Stimulated activated naive B cell treated with anti-CD40 and anti-IgM and Interleukin-4, amounts not matched to agents 10 μg/mL and 1 μg/mL and 100 μg/mL, for 72 hours (primary cell): Measurements from ENCODE around the gene ADGRB3.
"Not testable (repeated sequence)": the region's sequence is repeated elsewhere in the genome, so short reads cannot be mapped to it uniquely, and the experiment has no call there.

Experiments
- ATAC-seq, 2 donors: fragments of 150-1000 bp; cut with Tn5 transposase; replicated peaks; 2 replicates each; pipeline ENCODE4 v1.10.0; 2021; ENCODE audit warnings: moderate library complexity in 1 of 2
- DNase-seq: peaks from one replicate; pipeline ENCODE4 v3.0.0; 2021
- H3K27ac Mint-ChIP-seq: one replicate; pipeline ENCODE4 v1.8.0; 2022; ENCODE audit warnings: mild to moderate bottlenecking, mixed read lengths
- H3K27me3 Mint-ChIP-seq, 2 donors: one replicate each; pipeline ENCODE4 v1.8.0; 2022; ENCODE audit warnings: mixed read lengths in 2 of 2
- H3K36me3 Mint-ChIP-seq, 2 donors: one replicate each; pipeline ENCODE4 v1.8.0; 2022; ENCODE audit warnings: mixed read lengths in 2 of 2, mild to moderate bottlenecking in 1 of 2
- H3K4me1 Mint-ChIP-seq, 2 donors: one replicate each; pipeline ENCODE4 v1.8.0; 2022; ENCODE audit warnings: mixed read lengths in 2 of 2, mild to moderate bottlenecking in 1 of 2
- H3K4me3 Mint-ChIP-seq, 2 donors: one replicate each; pipeline ENCODE4 v1.8.0; 2022; ENCODE audit warnings: mild to moderate bottlenecking in 2 of 2, mixed read lengths in 2 of 2, moderate library complexity in 1 of 2
- H3K9me3 Mint-ChIP-seq, 2 donors: one replicate each; pipeline ENCODE4 v1.8.0; 2022; ENCODE audit warnings: mixed read lengths in 2 of 2, mild to moderate bottlenecking in 1 of 2

The ADGRB3 gene

DNA sequence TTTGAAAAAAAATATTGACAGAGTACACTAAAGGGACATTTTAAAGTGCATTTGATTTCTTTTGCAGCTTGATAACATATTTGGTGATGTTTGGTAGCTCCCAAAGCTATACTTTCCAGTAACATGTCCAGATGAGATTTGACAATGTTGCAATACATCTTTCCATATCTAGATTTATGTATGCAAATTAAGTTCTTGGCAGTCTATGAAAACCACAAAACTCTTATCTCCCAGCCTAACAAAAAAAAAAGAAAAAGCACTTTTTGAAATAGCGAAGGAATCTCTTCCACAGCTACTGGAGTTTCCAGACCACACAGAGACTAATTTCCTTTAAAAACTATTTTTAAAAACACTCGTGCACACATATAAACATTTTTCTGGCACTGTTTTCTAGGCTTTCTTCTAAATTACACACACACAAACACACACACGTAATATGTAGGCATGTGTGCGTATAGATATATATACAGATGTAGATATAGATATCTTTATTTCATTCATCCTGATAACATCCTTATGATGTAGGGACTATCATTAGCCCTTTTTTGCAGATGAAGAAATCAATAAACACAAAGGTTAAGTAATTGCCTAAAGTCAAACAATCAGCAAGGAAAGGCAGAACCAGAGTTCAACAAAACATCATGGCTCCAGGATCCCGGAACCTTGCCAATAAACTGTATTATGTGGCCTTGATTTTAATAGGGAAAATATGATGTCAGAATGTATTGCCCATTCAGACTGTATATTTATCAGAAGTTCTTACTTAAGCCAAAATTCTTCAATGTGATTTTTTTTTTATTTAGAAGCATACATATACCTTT is 93.3 kb downstream of the ADGRB3 start:
- no peaks in the 10 kb centered on the region for H3K4me1 Mint-ChIP-seq
- no peaks in the 10 kb centered on the region for H3K36me3 Mint-ChIP-seq
- DNase-seq = no peak
- no peak overlapping the region for H3K27ac Mint-ChIP-seq
- no peak overlapping the region for H3K4me3 Mint-ChIP-seq
- no peak for ATAC-seq
- H3K27me3 Mint-ChIP-seq = no peaks in the 10 kb centered on the region
- peaks cover 0 to under 1% of the 10 kb centered on the region in 2 donors for H3K9me3 Mint-ChIP-seq

DNA sequence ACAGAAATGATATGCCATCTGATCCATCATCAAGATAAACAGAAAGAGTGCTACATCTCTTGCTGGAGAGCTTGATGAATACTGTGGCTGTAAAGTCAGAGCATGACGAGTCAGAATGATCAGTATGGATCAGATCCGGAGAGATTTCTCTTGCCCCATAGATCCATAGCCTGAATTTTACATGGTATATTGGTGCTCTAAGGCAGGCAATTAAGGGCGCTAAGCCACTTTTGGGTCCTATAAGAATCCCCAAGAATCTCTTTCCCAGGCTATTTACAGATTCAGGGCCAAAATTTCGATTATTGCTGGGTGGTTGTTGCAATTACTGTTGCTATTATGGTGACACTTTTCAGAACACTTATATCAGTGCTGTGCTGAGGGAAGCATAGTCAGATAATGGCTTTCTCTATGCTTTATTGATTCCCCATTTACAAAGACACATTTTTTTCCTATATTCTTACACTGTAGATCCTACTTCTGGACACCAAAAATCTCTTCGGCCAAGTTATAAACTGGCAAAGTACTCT is 94.4 kb downstream of the ADGRB3 start:
- Mint-ChIP-seq H3K36me3 (no peaks in the 10 kb centered on the region), H3K9me3 (peaks cover 0 to 2% of the 10 kb centered on the region in 2 donors), H3K27me3 (no peaks in the 10 kb centered on the region), H3K4me3 (no peak overlapping the region), H3K4me1 (no peaks in the 10 kb centered on the region), H3K27ac (no peak overlapping the region)
- no peak for ATAC-seq
- no peak for DNase-seq

DNA sequence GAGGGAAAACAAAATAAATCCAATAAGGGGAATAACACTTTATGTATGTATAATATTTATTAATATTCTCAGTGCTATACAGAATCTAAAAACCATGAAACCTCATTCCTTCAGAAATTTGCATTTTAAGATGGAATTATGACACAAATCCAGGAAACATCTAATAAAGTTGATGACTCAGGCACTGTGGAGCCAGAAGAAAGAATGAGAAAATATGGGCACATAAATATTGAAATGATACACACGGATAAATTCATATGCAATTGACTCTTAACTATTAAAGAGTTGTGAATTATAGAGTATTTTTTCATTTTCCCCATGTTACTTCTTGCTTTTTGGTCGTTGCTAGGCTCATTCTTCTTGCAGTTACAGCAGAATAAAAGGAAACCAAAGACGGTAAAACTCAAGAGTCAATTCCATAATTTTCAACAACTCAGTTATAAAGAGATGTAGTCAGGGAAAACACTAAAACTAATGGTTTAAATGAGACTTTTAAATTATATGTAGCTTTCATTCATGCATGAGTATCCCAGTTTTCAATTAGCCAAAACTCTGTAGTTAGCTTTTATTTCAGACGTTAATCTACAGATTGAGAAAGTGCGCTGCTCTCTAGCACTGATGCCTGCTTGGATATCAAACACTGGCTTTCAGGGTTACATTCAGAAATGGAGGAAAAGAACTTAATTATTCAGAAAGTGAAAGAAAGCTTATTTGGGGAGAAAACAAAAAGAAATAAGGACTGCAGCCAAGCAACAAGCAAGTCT is 95.4 kb downstream of the ADGRB3 start:
- no peak overlapping the region for H3K4me3 Mint-ChIP-seq
- H3K27ac Mint-ChIP-seq = no peak overlapping the region
- H3K9me3 Mint-ChIP-seq = peaks cover 0 to 2% of the 10 kb centered on the region in 2 donors
- no peak for ATAC-seq
- H3K4me1 Mint-ChIP-seq = no peaks in the 10 kb centered on the region
- H3K36me3 Mint-ChIP-seq = no peaks in the 10 kb centered on the region
- no peaks in the 10 kb centered on the region for H3K27me3 Mint-ChIP-seq
- no peak for DNase-seq

DNA sequence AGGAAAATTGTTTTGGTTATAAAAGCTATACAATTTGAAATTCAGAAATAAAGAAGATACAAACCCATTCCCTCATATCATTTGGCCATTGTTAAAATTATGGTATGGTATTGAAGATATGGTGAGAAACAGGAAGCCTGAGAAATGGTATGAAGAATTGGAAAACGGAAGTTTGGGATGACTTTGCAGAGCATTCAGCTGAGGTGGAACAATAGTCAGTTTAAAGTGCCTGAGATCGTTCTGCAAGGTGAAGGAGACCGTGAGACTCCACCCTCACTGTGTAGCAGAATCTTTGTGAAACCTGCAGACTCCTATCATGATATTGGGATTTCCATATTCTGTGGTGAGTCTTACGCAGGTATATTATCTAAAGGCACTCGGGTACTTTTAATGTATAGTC is 97.3 kb downstream of the ADGRB3 start:
- no peak for ATAC-seq
- Mint-ChIP-seq H3K4me3 (no peak overlapping the region), H3K27me3 (no peaks in the 10 kb centered on the region), H3K27ac (no peak overlapping the region), H3K36me3 (no peaks in the 10 kb centered on the region), H3K4me1 (no peaks in the 10 kb centered on the region), H3K9me3 (peaks cover 0 to 2% of the 10 kb centered on the region in 2 donors)
- DNase-seq = no peak

DNA sequence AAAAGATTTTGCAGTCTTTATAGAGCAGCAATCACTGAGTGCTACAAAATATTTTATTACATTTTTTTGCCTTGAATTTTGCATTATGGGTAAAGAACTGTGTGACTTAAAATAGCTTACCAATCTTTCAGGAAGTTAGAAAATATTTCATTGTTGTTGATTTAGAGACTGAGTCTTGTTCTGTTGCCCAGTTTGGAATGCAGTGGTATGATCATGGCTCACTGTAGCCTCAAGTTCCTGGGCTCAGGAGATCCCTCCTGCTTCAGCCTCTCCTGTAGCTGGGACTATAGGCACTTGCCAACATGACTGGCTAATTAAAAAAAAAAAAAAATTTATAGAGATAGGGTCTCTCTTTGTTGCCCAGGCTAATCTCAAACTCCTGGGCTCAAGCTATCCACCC is 100.8 kb downstream of the ADGRB3 start:
- peaks cover 0 to 2% of the 10 kb centered on the region in 2 donors for H3K9me3 Mint-ChIP-seq
- DNase-seq (no peak), ATAC-seq (no peak)
- H3K4me3 Mint-ChIP-seq = no peak overlapping the region
- no peak overlapping the region for H3K27ac Mint-ChIP-seq
- H3K4me1 Mint-ChIP-seq = no peaks in the 10 kb centered on the region
- no peaks in the 10 kb centered on the region for H3K27me3 Mint-ChIP-seq
- no peaks in the 10 kb centered on the region for H3K36me3 Mint-ChIP-seq

DNA sequence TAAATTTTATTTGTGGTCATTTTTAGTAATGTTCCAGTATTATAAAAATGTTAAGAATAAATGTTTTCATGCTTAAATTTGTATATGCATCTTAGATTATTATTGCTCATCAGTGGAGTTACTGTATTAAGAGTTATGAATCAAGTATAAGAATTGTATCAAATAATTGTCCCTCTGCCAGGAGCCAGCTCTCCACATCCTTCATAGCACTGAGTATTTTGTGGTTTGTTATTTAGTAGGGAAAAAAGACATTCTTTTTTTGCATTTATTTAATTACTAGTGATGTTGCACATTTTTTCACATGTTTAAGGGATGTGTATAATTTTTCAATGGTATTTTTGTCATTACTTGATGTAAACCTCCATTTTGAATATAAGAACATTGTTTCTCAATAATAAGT is 102.0 kb downstream of the ADGRB3 start:
- Mint-ChIP-seq H3K4me3 (no peak overlapping the region), H3K4me1 (no peaks in the 10 kb centered on the region), H3K27me3 (no peaks in the 10 kb centered on the region), H3K27ac (no peak overlapping the region), H3K9me3 (peaks cover 0 to 2% of the 10 kb centered on the region in 2 donors), H3K36me3 (no peaks in the 10 kb centered on the region)
- DNase-seq (no peak), ATAC-seq (no peak)

DNA sequence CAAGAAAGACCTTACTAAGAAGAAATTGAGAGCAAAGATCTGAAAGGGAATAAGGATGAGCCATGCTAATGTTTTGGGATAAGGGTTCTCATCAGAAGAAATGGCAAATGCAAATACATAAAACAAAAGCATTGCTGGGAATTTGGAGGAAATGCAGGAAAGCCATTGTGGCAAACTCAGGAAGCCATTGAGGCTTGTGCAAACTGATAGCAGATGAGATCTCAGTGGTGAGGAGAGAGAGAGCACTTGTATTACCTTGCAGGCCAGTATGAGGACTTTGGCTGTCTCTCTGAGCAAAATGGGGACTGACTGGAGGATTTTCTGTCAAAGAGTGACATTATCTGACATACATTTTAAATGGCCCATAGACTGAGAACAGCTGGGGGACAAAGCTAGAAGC is 103.0 kb downstream of the ADGRB3 start:
- H3K4me3 Mint-ChIP-seq = no peak overlapping the region

DNA sequence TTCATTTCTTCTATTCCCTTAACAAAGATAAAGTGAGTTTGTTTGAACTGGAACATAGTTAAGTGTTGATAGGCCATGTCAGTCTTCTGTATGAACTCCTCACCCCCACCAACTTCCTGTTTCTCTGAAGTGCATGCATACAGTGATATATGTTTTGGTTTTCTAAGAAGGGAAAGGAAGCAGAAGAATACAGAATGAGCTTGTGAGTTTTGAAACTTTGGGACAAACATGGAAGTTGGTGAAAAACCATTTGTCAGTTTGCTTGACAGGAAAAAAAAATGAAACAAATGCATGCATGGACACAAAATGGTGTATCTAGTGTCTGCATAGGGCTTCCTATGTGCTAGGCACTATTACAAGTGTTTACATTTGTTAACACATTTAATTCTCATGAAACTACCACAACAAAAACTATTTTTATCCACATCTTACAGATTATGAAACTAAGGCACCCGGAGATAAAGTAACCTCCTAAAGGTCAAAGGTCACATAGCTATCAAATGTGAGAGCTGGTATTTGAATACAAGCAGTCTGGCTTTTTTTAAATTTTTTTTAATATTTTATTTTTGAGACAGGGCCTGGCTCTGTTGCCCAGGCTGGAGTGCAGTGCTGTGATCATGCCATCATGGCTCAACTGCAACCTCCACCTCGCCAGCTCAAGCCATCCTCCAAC is 105.9 kb downstream of the ADGRB3 start:
- no peaks in the 10 kb centered on the region for H3K36me3 Mint-ChIP-seq
- H3K9me3 Mint-ChIP-seq = peaks cover 0 to 2% of the 10 kb centered on the region in 2 donors
- H3K4me1 Mint-ChIP-seq = no peaks in the 10 kb centered on the region
- no peaks in the 10 kb centered on the region for H3K27me3 Mint-ChIP-seq
- no peak for DNase-seq
- no peak for ATAC-seq
- H3K4me3 Mint-ChIP-seq = no peak overlapping the region
- no peak overlapping the region for H3K27ac Mint-ChIP-seq

More for the DNA sequence above, 103.0 kb downstream of the ADGRB3 start:
- Mint-ChIP-seq H3K9me3 (peaks cover 0 to 2% of the 10 kb centered on the region in 2 donors), H3K4me1 (no peaks in the 10 kb centered on the region), H3K27ac (no peak overlapping the region), H3K27me3 (no peaks in the 10 kb centered on the region), H3K36me3 (no peaks in the 10 kb centered on the region)
- DNase-seq (no peak), ATAC-seq (no peak)

DNA sequence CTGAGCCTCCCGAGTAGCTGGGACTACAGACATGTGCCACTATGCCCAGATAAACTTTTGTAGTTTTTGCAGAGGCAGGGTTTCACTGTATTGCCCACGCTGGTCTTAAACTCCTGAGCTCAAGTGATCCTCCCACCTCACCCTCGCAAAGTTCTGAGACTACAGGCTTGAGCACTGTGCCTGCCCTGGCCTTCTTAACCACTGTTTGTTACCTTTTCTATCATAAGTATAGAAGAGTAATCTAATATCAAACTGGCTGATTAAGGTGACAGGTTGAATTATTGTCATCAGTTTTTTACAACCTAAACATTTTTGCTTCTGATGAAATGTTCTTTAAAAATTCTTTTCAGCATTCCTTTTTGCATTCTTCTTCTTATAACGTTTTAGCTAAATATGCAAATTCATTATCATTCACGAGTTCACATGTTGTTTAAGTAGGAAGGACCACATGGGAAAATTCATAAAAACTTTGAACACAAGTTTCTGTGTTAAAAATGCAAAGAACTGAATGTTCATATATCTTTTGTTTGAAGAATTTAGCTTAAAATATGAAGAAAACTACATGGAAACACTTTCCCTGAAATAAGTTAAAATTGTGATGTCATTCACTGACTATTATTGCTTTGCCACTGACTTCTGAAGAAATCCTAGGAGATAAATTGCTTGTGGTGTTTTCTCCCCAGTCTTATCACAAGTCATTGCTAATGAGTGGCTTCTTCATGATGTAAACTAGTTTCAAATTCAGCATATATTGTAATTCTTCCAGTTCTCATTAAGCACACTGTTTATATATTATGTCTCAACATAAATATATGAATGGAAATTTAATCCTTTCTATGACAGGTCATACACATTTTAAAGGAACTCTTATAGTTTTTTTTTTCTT is 106.7 kb downstream of the ADGRB3 start:
- Mint-ChIP-seq H3K36me3 (no peaks in the 10 kb centered on the region), H3K4me1 (no peaks in the 10 kb centered on the region), H3K27ac (no peak overlapping the region), H3K27me3 (no peaks in the 10 kb centered on the region), H3K9me3 (peaks cover 0 to 2% of the 10 kb centered on the region in 2 donors), H3K4me3 (no peak overlapping the region)
- ATAC-seq = no peak
- DNase-seq = no peak

DNA sequence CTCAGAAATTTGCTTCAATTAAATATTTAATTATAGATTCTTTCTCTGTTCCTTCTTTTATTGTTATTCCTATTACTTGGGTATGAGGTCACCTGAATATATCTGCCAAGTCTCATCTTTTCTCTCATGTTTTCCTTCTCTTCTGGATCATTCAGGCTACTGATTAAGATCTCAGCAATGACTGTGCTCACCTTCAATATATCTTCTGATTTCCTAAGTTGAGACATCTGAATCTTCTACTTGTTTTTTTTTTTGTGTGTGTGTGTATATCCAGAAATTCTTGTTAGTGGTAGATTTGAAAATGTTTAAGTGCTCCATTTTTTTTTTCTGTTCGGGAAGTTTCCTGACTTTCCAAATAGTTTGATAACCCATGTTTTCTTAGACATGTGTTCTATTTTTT is 108.0 kb downstream of the ADGRB3 start:
- DNase-seq (no peak), ATAC-seq (no peak)
- no peak overlapping the region for H3K4me3 Mint-ChIP-seq
- H3K36me3 Mint-ChIP-seq = no peaks in the 10 kb centered on the region
- no peaks in the 10 kb centered on the region for H3K27me3 Mint-ChIP-seq
- H3K9me3 Mint-ChIP-seq = peaks cover 0 to 2% of the 10 kb centered on the region in 2 donors
- H3K4me1 Mint-ChIP-seq = no peaks in the 10 kb centered on the region
- H3K27ac Mint-ChIP-seq = no peak overlapping the region

DNA sequence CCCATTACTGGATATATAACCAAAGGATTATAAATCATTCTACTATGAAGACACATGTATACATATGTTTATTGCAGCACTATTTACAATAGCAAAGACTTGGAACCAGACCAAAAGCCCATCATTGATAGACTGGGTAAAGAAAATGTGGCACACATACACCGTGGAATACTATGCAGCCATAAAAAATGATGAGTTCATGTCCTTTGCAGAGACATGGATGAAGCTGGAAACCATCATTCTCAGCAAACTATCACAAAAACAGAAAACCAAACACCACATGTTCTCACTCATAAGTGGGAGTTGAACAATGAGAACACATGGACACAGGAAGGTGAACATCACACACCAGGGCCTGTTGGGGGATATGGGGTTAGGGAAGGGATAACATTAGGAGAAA is 109.3 kb downstream of the ADGRB3 start:
- not testable (repeated sequence) for H3K36me3 Mint-ChIP-seq, H3K4me1 Mint-ChIP-seq, H3K27me3 Mint-ChIP-seq, H3K4me3 Mint-ChIP-seq, ATAC-seq, H3K27ac Mint-ChIP-seq, DNase-seq, H3K9me3 Mint-ChIP-seq

DNA sequence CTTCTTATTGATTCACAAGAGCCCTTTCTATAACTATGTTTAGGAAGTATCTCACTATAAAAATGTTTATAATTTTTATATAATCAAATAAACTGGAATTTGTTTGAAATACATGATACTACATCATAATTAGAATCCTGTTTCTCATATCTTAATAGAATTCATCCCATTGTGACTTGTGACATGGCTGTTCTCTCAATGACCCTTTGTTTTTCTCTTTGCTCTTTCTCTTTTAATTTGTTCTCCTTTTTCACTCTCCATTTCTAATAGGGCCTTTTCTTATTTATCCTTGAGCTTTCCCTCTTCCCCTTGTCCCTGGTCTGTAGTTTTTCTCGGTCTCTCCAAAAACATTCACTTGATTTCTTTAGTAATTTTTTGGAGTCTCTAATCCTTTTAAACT is 111.3 kb downstream of the ADGRB3 start:
- Mint-ChIP-seq H3K27me3 (no peaks in the 10 kb centered on the region), H3K4me1 (no peaks in the 10 kb centered on the region), H3K27ac (no peak overlapping the region), H3K9me3 (peaks cover 0 to 2% of the 10 kb centered on the region in 2 donors), H3K36me3 (no peaks in the 10 kb centered on the region), H3K4me3 (no peak overlapping the region)
- DNase-seq (no peak), ATAC-seq (no peak)

DNA sequence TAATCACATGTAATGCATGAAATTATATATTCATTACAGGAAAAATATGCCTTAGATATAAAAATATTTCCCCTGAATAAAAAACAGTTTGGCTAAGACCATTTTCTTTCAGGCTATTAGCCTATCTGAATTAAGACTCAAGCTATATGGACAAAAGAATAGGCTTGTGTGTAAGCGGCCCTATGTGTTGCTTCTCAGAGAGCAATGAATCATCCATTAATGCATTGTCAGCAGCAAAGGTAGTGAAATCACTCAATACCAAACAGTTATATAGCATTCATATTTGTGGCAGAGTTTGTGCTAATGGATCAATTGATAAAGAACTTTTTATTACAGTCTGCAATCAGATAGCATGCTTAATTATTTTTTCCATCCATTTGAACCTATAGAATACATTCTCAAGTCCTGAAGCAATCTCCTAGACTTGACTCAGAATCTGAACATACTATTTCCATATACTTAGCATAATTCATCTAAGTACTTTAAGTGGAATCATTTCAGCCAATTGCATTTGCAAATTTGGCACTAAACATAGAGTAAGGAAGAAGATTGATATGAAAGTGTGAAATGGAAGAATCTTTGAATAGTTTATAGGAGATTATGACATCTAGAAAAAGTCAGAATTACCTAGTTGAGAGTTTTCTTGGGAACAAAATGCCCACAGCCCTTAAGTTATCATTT is 112.2 kb downstream of the ADGRB3 start:
- DNase-seq = no peak
- no peaks in the 10 kb centered on the region for H3K36me3 Mint-ChIP-seq
- no peaks in the 10 kb centered on the region for H3K27me3 Mint-ChIP-seq
- no peak overlapping the region for H3K27ac Mint-ChIP-seq
- H3K4me3 Mint-ChIP-seq = no peak overlapping the region
- H3K9me3 Mint-ChIP-seq = peaks cover 0 to 2% of the 10 kb centered on the region in 2 donors
- no peak for ATAC-seq
- no peaks in the 10 kb centered on the region for H3K4me1 Mint-ChIP-seq
